Liver (tissue), 3 donors: ENCODE data around the gene DSTYK.

Experiments
- ATF3 ChIP-seq: IDR thresholded peaks from 2 replicates; pipeline ENCODE4 v1.6.1; 2016; ENCODE audit warnings: antibody characterized with exemption
- CTCF ChIP-seq: fragments of 150-350 bp; IDR thresholded peaks from 2 replicates; pipeline ENCODE4 v1.5.1; 2017; ENCODE audit warnings: improper control_type of control experiment, low read depth, low read length; ENCODE audit not compliant: missing input control
- EGR1 ChIP-seq, 2 donors: IDR thresholded peaks; 2 replicates each; pipeline ENCODE4 v1.6.1; 2016 to 2018; ENCODE audit warnings: antibody characterized with exemption in 2 of 2, low read depth in 2 of 2
- FOXA2 ChIP-seq: IDR thresholded peaks from 2 replicates; pipeline ENCODE4 v1.6.1; 2016; ENCODE audit warnings: antibody characterized with exemption
- JUND ChIP-seq, 2 donors: IDR thresholded peaks; 2 replicates each; pipeline ENCODE4 v1.6.1; 2016; ENCODE audit warnings: antibody characterized with exemption in 2 of 2
- MAX ChIP-seq: IDR thresholded peaks from 2 replicates; pipeline ENCODE4 v1.6.1; 2016; ENCODE audit warnings: antibody characterized with exemption
- RAD21 ChIP-seq, 2 donors: IDR thresholded peaks; 2 replicates each; pipeline ENCODE4 v1.6.1; 2016; ENCODE audit warnings: antibody characterized with exemption in 2 of 2, mild to moderate bottlenecking in 2 of 2
- REST ChIP-seq: IDR thresholded peaks from 2 replicates; pipeline ENCODE4 v1.6.1; 2016; ENCODE audit warnings: antibody characterized with exemption, mild to moderate bottlenecking
- RXRA ChIP-seq, 2 donors: IDR thresholded peaks; 2 replicates each; pipeline ENCODE4 v1.6.1; 2017 to 2018; ENCODE audit warnings: antibody characterized with exemption in 2 of 2, mild to moderate bottlenecking in 1 of 2
- SP1 ChIP-seq: IDR thresholded peaks from 2 replicates; pipeline ENCODE4 v1.6.1; 2018; ENCODE audit warnings: antibody characterized with exemption, mild to moderate bottlenecking
- TAF1 ChIP-seq: conservative IDR thresholded peaks from 2 replicates; pipeline ENCODE4 v1.6.1; 2016; ENCODE audit warnings: antibody characterized with exemption, mild to moderate bottlenecking
- YY1 ChIP-seq: IDR thresholded peaks from 2 replicates; pipeline ENCODE4 v1.6.1; 2016; ENCODE audit warnings: antibody characterized with exemption, mild to moderate bottlenecking
- ZBTB33 ChIP-seq: IDR thresholded peaks from 2 replicates; pipeline ENCODE4 v1.6.1; 2016; ENCODE audit warnings: antibody characterized with exemption
- donor health status: healthy.
- donor health status: healthy.

- TF ChIP-seq RAD21 (IDR thresholded peaks at IDR 0.05) (no peak), ZBTB33 (no peak), FOXA2 (no peak), CTCF (no peak), TAF1 (no peak), SP1 (no peak), MAX (no peak), ATF3 (no peak), REST (no peak), JUND (IDR thresholded peaks at IDR 0.05) (no peak), EGR1 (IDR thresholded peaks at IDR 0.05; ENCODE audit: low read depth in 2 of 2) (no peak), RXRA (IDR thresholded peaks at IDR 0.05) (no peak), YY1 (no peak)
These were observed 38.7 kb downstream of the DSTYK start for GRCh38 chr1:205172729-205173366.
